ENCODE measurements around the gene PARVG.

DNA sequence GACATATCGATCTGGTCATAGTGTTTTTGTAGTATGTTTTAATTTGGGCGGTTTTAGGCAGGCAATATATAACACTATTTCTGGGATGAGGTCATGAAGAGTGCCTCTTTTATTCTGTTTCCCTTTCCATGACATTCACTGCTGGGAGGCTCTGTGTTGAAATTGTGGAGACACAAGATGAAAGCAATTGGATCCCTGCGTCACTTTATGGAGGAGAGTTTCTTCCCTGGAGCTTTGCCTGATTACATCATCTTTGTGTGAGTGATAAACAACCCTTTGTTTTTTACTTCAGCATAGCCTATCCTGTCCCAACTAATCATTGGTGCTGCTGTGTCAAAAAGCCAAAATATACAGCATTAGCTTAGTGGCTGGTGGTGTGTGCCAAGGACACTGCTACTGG lies 48.6 kb downstream of the PARVG start:
- TF ChIP-seq CTCF (conservative IDR thresholded peaks at IDR 0.05; ENCODE audit: low read depth, low read length) (no peak), EZH2 (IDR thresholded peaks at IDR 0.05; ENCODE audit: borderline replicate concordance, low read depth, low read length, poor library complexity, severe bottlenecking) (no peak)

Measured in A673 (cell line).